ENCODE measurements around the gene ZBTB22. TPM values are rescaled to one million over a fixed set of nuclear protein-coding genes. Genes with fewer than 3 reads are reported as not detected.
"Not testable (repeated sequence)": the region's sequence is repeated elsewhere in the genome, so short reads cannot be mapped to it uniquely, and the experiment has no call there.

Gene ZBTB22
- total and polyA plus RNA-seq, 12 donors, result 13.0 to 40.3 (median 20.3) TPM

GRCh38 chr6:33344701-33345697, 27.5 kb upstream of the ZBTB22 start:
- peak overlapping the region in 1 of 4 donors; percentile 1 for H3K4me3 ChIP-seq
- H3K27ac ChIP-seq, result no peak overlapping the region
- DNase-seq, result peak; percentile 33 to 85 (median 69)
- H3K36me3 ChIP-seq (replicated peaks in 1 of 2), result no peaks in the 10 kb centered on the region
- H3K4me1 ChIP-seq (replicated peaks in 1 of 2), result no peaks in the 10 kb centered on the region
- WGBS, 4 donors, result 18 to 23% (median 20%) methylated on average over 20 to 22 of the region's 22 CpGs
- TF ChIP-seq POLR2A (IDR thresholded peaks at IDR 0.05) (no peak), CTCF (IDR thresholded peaks at IDR 0.05) (peak; percentile 54 to 72 (median 68))
- no peaks in the 10 kb centered on the region for H3K9me3 ChIP-seq (replicated peaks in 1 of 3)
- intact Hi-C loops (cut with DNase I), result no loop called here
- no peaks in the 10 kb centered on the region for H3K27me3 ChIP-seq

- no peak overlapping the region for H3K4me3 ChIP-seq
- TF ChIP-seq CTCF (IDR thresholded peaks at IDR 0.05) (no peak), POLR2A (IDR thresholded peaks at IDR 0.05) (no peak)
- no peaks in the 10 kb centered on the region for H3K36me3 ChIP-seq (replicated peaks in 1 of 2)
- 66 to 75% (median 69%) methylated on average over 6 of the region's 6 CpGs for WGBS, 4 donors
- H3K4me1 ChIP-seq (replicated peaks in 1 of 2), result no peaks in the 10 kb centered on the region
- H3K27ac ChIP-seq, result no peak overlapping the region
- intact Hi-C loops (cut with DNase I), result no loop called here
- no peaks in the 10 kb centered on the region for H3K9me3 ChIP-seq (replicated peaks in 1 of 3)
- DNase-seq, result no peak
- H3K27me3 ChIP-seq, result no peaks in the 10 kb centered on the region
Measured at GRCh38 chr6:33343953-33344611, 26.5 kb upstream of the ZBTB22 start.

- WGBS, 4 donors, result 89 to 93% (median 91%) methylated on average over 7 of the region's 7 CpGs
- H3K4me1 ChIP-seq (replicated peaks in 1 of 2); H3K27me3 ChIP-seq; H3K36me3 ChIP-seq (replicated peaks in 1 of 2); H3K4me3 ChIP-seq; DNase-seq; H3K27ac ChIP-seq; H3K9me3 ChIP-seq (replicated peaks in 1 of 3); intact Hi-C loops (cut with DNase I): not testable (repeated sequence)
Measured at GRCh38 chr6:33343606-33343952, 26.0 kb upstream of the ZBTB22 start.

GRCh38 chr6:33339193-33339592, 21.6 kb upstream of the ZBTB22 start:
- Histone ChIP-seq H3K4me1 (replicated peaks in 1 of 2) (no peaks in the 10 kb centered on the region), H3K4me3 (no peak overlapping the region), H3K27me3 (no peaks in the 10 kb centered on the region), H3K9me3 (replicated peaks in 1 of 3) (no peaks in the 10 kb centered on the region), H3K27ac (no peak overlapping the region), H3K36me3 (replicated peaks in 1 of 2) (no peaks in the 10 kb centered on the region)
- no peak for TF ChIP-seq CTCF (IDR thresholded peaks at IDR 0.05)
- no peak for TF ChIP-seq POLR2A (IDR thresholded peaks at IDR 0.05)
- WGBS, 4 donors, result 70 to 83% (median 76%) methylated on average over 6 of the region's 6 CpGs
- no peak for DNase-seq
- intact Hi-C loops (cut with DNase I), result no loop called here
